ENCODE measurements around the gene BGLAP. TPM values are rescaled to one million over a fixed set of nuclear protein-coding genes. Genes with fewer than 3 reads are reported as not detected.

Gene BGLAP
- total and polyA plus RNA-seq, 2 of the 13 experiments (the other 11 are each of a cell fraction or from before 2014, with no cell fraction given) = 0.62 to 1.6 TPM

- TF ChIP-seq CCDC6 (CRISPR knock-in tag; IDR thresholded peaks at IDR 0.05) = peak; percentile 78; the same call in 1 of the 2 replicates
- TF ChIP-seq NFYC (CRISPR knock-in tag; IDR thresholded peaks at IDR 0.05) = peak; percentile 96
- TF ChIP-seq ZNF615 (CRISPR knock-in tag; IDR thresholded peaks at IDR 0.05; ENCODE audit: borderline replicate concordance) = no peak
- TF ChIP-seq E2F5 (CRISPR knock-in tag; conservative IDR thresholded peaks at IDR 0.05) = peak; percentile 58; the same call in 1 of the 2 replicates
- TF ChIP-seq ZNF318 (CRISPR knock-in tag; IDR thresholded peaks at IDR 0.05) = peak; percentile 87
- no peak for TF ChIP-seq SOX6 (IDR thresholded peaks at IDR 0.05)
- TF ChIP-seq SOX6 (CRISPR knock-in tag; IDR thresholded peaks at IDR 0.05) = peak; percentile 57; the same call in 1 of the 2 replicates
- TF ChIP-seq ZNF563 (CRISPR knock-in tag; IDR thresholded peaks at IDR 0.05) = peak; percentile 43; the same call in 1 of the 2 replicates
- peak; percentile 51; the same call in 1 of the 2 replicates for TF ChIP-seq SATB2 (CRISPR knock-in tag; IDR thresholded peaks at IDR 0.05)
- TF ChIP-seq IRF2 (CRISPR knock-in tag; IDR thresholded peaks at IDR 0.05) = peak; percentile 49; the same call in 1 of the 2 replicates
- 0 out of 2 replicates have a peak, but pooled peaks have one; percentile 26 for TF ChIP-seq ATF2 (CRISPR knock-in tag; IDR thresholded peaks at IDR 0.05)
- peak; percentile 74; the same call in 1 of the 2 replicates for TF ChIP-seq ZNF280B (CRISPR knock-in tag; IDR thresholded peaks at IDR 0.05; ENCODE audit: borderline replicate concordance)
- no peak for TF ChIP-seq PAF1 (CRISPR knock-in tag; IDR thresholded peaks at IDR 0.05)
- peak; percentile 2; the same call in 1 of the 2 replicates for TF ChIP-seq CEBPG (CRISPR knock-in tag; IDR thresholded peaks at IDR 0.05)
- no peak for TF ChIP-seq ZNF124 (CRISPR knock-in tag; IDR thresholded peaks at IDR 0.05)
Measured at GRCh38 chr1:156212833-156213643, 28.9 kb upstream of the BGLAP start, which contains the start of gene PMF1 (continued).

Data from HepG2 (cell line).